HepG2 (cell line): ENCODE measurements around the gene ZFP36L2. TPM values are rescaled to one million over a fixed set of nuclear protein-coding genes. Genes with fewer than 3 reads are reported as not detected.
A peak's percentile ranks its signal among the peaks of the same experiment; 100 is the strongest.

Source experiments
- AGO2 ChIP-seq: fragments of 200-400 bp; formaldehyde crosslinking; optimal IDR thresholded peaks from 2 replicates; pipeline ENCODE3; 2017; ENCODE audit warnings: mild to moderate bottlenecking, low read depth, low read length, moderate library complexity
- BRF2 ChIP-seq: sonication (generic); formaldehyde crosslinking; IDR thresholded peaks from 2 replicates; pipeline ENCODE4 v1.8.1; 2022; ENCODE audit warnings: mild to moderate bottlenecking, missing genetic modification reagents
- EZH2 ChIP-seq: conservative IDR thresholded peaks from 2 replicates; pipeline ENCODE4 v1.6.1; 2012; ENCODE audit warnings: mild to moderate bottlenecking, low read depth, low read length, moderate library complexity
- FOXP1 ChIP-seq, 2 experiments: fragments of 450-650 bp in 1 of 2; IDR thresholded peaks; 2 replicates each; pipeline ENCODE4 v1.6.1; 2017 to 2018; ENCODE audit warnings: antibody characterized with exemption in 1 of 2
- IRF9 ChIP-seq: sonication (generic); formaldehyde crosslinking; IDR thresholded peaks from 2 replicates; pipeline ENCODE4 v1.8.0; 2022; ENCODE audit warnings: missing genetic modification reagents, mild to moderate bottlenecking, borderline replicate concordance
- ISX ChIP-seq: sonication (generic); formaldehyde crosslinking; conservative IDR thresholded peaks from 2 replicates; pipeline ENCODE4 v1.5.0; 2020; ENCODE audit warnings: missing genetic modification reagents
- KLF12 ChIP-seq: sonication (generic); formaldehyde crosslinking; IDR thresholded peaks from 2 replicates; pipeline ENCODE4 v1.4.0; 2020; ENCODE audit warnings: missing genetic modification reagents, borderline replicate concordance
- MATR3 ChIP-seq: sonication (generic); formaldehyde crosslinking; IDR thresholded peaks from 2 replicates; pipeline ENCODE4 v1.4.0; 2020; ENCODE audit warnings: missing genetic modification reagents
- NFRKB ChIP-seq: fragments of 450-650 bp; IDR thresholded peaks from 2 replicates; pipeline ENCODE4 v1.6.1; 2017
- SIN3A ChIP-seq: IDR thresholded peaks from 2 replicates; pipeline ENCODE4 v1.6.1; 2011; ENCODE audit warnings: low read depth, mild to moderate bottlenecking, control low read depth, low read length, borderline replicate concordance
- TIGD3 ChIP-seq: sonication (generic); formaldehyde crosslinking; IDR thresholded peaks from 2 replicates; pipeline ENCODE4 v1.5.1; 2020; ENCODE audit warnings: mild to moderate bottlenecking, missing genetic modification reagents, borderline replicate concordance
- XRCC5 ChIP-seq: fragments of 200-400 bp; formaldehyde crosslinking; optimal IDR thresholded peaks from 2 replicates; pipeline ENCODE3; 2017; ENCODE audit warnings: mild to moderate bottlenecking, low read length
- ZKSCAN8 ChIP-seq: IDR thresholded peaks from 2 replicates; pipeline ENCODE4 v1.6.1; 2016; ENCODE audit warnings: borderline replicate concordance, missing genetic modification reagents, missing compliant biosample characterization
- ZNF441 ChIP-seq: sonication (generic); formaldehyde crosslinking; IDR thresholded peaks from 2 replicates; pipeline ENCODE4 v1.7.0; 2021; ENCODE audit warnings: missing genetic modification reagents, borderline replicate concordance
- ZNF558 ChIP-seq: sonication (generic); formaldehyde crosslinking; IDR thresholded peaks from 2 replicates; pipeline ENCODE4 v1.9.0; 2022; ENCODE audit warnings: mild to moderate bottlenecking, missing genetic modification reagents, borderline replicate concordance
- ZNF572 ChIP-seq: sonication (generic); formaldehyde crosslinking; IDR thresholded peaks from 2 replicates; pipeline ENCODE4 v1.5.1; 2020; ENCODE audit warnings: mild to moderate bottlenecking, missing genetic modification reagents
- ZNF615 ChIP-seq: sonication (generic); formaldehyde crosslinking; IDR thresholded peaks from 2 replicates; pipeline ENCODE4 v1.5.0; 2020; ENCODE audit warnings: mild to moderate bottlenecking, missing genetic modification reagents, borderline replicate concordance
- ZNF768 ChIP-seq: sonication (generic); formaldehyde crosslinking; IDR thresholded peaks from 2 replicates; pipeline ENCODE4 v1.4.0; 2020; ENCODE audit warnings: missing genetic modification reagents
- ZSCAN21 ChIP-seq: sonication (generic); formaldehyde crosslinking; IDR thresholded peaks from 2 replicates; pipeline ENCODE4 v1.8.0; 2022; ENCODE audit warnings: mild to moderate bottlenecking, missing genetic modification reagents, moderate library complexity, borderline replicate concordance
- polyA plus RNA-seq, 8 experiments: library from polyadenylated mRNA; depleted of rRNA in 3 of 8; stranded (reverse) in 7 of 8; unstranded in 1 of 8; fragments of >200 nt; fragmentation: Illumina TruSeq in 4 of 8; extraction: Trizol in 4 of 8; gene quantifications; 2 replicates each; pipeline versions ENCODE4 v1.2.1 to v1.2.3, GENCODE V29; 2011 to 2016; ENCODE audit warnings: low read depth in 4 of 8, missing spikeins in 1 of 8, mixed read lengths in 1 of 8; ENCODE audit not compliant: insufficient read depth in 1 of 8
- total RNA-seq, 5 experiments: library from RNA; depleted of rRNA; stranded (reverse); fragments of >200 nt; fragmentation: Illumina TruSeq; extraction: Trizol; gene quantifications; 2 replicates each; pipeline ENCODE4 v1.2.3, GENCODE V29; 2016; ENCODE audit warnings: low read depth in 1 of 5
- TF ChIP-seq, protein P1 (sequence below): sonication (generic); formaldehyde crosslinking; IDR thresholded peaks from 2 replicates; pipeline ENCODE4 v1.4.0; 2020; ENCODE audit warnings: missing genetic modification reagents
- TF ChIP-seq, protein P2 (sequence below): sonication (generic); formaldehyde crosslinking; IDR thresholded peaks from 2 replicates; pipeline ENCODE4 v1.8.0; 2022; ENCODE audit warnings: mild to moderate bottlenecking, missing genetic modification reagents
- TF ChIP-seq, protein P3 (sequence below): sonication (generic); formaldehyde crosslinking; conservative IDR thresholded peaks from 2 replicates; pipeline ENCODE4 v1.8.1; 2023; ENCODE audit warnings: missing genetic modification reagents

Gene ZFP36L2
- total and polyA plus RNA-seq, 2 of the 13 experiments (the other 11 are each of a cell fraction or from before 2014, with no cell fraction given), result 11.2 to 21.8 TPM

DNA sequence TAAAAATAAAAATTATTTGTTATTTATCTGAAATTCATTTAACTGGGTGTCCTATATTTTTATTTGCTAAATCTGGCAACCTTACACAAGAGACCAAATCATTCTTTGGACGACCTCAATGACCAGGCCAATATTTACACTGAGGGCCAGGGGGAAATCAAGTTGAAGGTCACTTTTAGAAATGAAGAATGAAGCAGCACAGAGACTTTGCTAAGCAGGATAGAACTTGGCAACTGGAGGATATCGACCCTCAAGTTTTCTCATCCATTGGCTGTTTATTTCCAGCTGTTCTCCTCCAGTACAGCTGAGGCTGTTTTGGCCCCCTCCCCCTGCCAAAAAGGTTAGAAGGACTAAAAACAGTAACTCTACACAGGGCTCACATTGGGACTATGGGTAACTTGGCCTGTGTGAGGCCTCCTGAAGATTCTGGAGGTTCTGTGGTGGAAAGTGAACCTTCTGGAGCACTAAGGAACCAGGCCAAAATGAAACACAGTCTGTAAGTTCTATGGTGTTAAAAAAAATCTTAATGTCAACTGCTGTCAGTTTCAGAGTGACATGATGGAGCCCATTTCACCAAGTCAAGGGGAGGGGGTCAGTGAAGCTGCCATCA is 32.2 kb upstream of the ZFP36L2 start (continued):
- TF ChIP-seq TIGD3, result 0 out of 2 replicates have a peak, but pooled peaks have one; percentile 66
- 0 out of 2 replicates have a peak, but pooled peaks have one; percentile 44 for TF ChIP-seq BRF2
- peak; percentile 17 for TF ChIP-seq XRCC5
- TF ChIP-seq, protein P1, sequence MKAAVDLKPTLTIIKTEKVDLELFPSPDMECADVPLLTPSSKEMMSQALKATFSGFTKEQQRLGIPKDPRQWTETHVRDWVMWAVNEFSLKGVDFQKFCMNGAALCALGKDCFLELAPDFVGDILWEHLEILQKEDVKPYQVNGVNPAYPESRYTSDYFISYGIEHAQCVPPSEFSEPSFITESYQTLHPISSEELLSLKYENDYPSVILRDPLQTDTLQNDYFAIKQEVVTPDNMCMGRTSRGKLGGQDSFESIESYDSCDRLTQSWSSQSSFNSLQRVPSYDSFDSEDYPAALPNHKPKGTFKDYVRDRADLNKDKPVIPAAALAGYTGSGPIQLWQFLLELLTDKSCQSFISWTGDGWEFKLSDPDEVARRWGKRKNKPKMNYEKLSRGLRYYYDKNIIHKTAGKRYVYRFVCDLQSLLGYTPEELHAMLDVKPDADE (CRISPR knock-in tag), result no peak
- no peak for TF ChIP-seq EZH2
- no peak; the same call in 1 of the 2 replicates for TF ChIP-seq ZNF768 (CRISPR knock-in tag)
- TF ChIP-seq ZNF615 (CRISPR knock-in tag), result no peak
- TF ChIP-seq ZSCAN21 (CRISPR knock-in tag), result no peak
- TF ChIP-seq, protein P2, sequence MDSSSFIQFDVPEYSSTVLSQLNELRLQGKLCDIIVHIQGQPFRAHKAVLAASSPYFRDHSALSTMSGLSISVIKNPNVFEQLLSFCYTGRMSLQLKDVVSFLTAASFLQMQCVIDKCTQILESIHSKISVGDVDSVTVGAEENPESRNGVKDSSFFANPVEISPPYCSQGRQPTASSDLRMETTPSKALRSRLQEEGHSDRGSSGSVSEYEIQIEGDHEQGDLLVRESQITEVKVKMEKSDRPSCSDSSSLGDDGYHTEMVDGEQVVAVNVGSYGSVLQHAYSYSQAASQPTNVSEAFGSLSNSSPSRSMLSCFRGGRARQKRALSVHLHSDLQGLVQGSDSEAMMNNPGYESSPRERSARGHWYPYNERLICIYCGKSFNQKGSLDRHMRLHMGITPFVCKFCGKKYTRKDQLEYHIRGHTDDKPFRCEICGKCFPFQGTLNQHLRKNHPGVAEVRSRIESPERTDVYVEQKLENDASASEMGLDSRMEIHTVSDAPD (CRISPR knock-in tag), result peak; percentile 79
- no peak for TF ChIP-seq ZNF441 (CRISPR knock-in tag)
- peak; percentile 43; the same call in 1 of the 2 replicates for TF ChIP-seq ZKSCAN8 (CRISPR knock-in tag)
- TF ChIP-seq SIN3A, result no peak
- TF ChIP-seq, protein P3, sequence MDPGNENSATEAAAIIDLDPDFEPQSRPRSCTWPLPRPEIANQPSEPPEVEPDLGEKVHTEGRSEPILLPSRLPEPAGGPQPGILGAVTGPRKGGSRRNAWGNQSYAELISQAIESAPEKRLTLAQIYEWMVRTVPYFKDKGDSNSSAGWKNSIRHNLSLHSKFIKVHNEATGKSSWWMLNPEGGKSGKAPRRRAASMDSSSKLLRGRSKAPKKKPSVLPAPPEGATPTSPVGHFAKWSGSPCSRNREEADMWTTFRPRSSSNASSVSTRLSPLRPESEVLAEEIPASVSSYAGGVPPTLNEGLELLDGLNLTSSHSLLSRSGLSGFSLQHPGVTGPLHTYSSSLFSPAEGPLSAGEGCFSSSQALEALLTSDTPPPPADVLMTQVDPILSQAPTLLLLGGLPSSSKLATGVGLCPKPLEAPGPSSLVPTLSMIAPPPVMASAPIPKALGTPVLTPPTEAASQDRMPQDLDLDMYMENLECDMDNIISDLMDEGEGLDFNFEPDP (CRISPR knock-in tag), result no peak
- TF ChIP-seq NFRKB, result no peak
- TF ChIP-seq AGO2, result no peak
- TF ChIP-seq ZNF572 (CRISPR knock-in tag), result no peak
- no peak for TF ChIP-seq IRF9 (CRISPR knock-in tag)
- TF ChIP-seq ZNF558, result no peak
- TF ChIP-seq FOXP1 (IDR thresholded peaks at IDR 0.05), result no peak
- peak; percentile 86; the same call in 1 of the 2 replicates for TF ChIP-seq FOXP1 (CRISPR knock-in tag; IDR thresholded peaks at IDR 0.05)
- no peak for TF ChIP-seq MATR3 (CRISPR knock-in tag)
- no peak for TF ChIP-seq KLF12
- TF ChIP-seq ISX, result no peak
